Suprapubic skin (tissue), 4 donors: Measurements from ENCODE around the gene GALC. TPM values are rescaled to one million over a fixed set of nuclear protein-coding genes. Genes with fewer than 3 reads are reported as not detected.

Source experiments
- DNase-seq, 2 donors: peaks; one replicate each; pipeline ENCODE4 v3.0.0-alpha.2; 2019; ENCODE audit warnings: low spot score in 2 of 2
- H3K27ac ChIP-seq: fragments of 200-600 bp; sonication (generic); one replicate; pipeline ENCODE4 v1.5.1; 2019
- H3K27me3 ChIP-seq: fragments of 200-600 bp; sonication (generic); one replicate; pipeline ENCODE4 v1.5.1; 2019
- H3K36me3 ChIP-seq: fragments of 200-600 bp; sonication (generic); one replicate; pipeline ENCODE4 v1.5.1; 2019
- H3K4me1 ChIP-seq: fragments of 200-600 bp; sonication (generic); one replicate; pipeline ENCODE4 v1.5.1; 2019
- H3K4me3 ChIP-seq: fragments of 200-600 bp; sonication (generic); one replicate; pipeline ENCODE4 v1.5.1; 2019; ENCODE audit warnings: mild to moderate bottlenecking
- H3K9me3 ChIP-seq: fragments of 200-600 bp; sonication (generic); one replicate; pipeline ENCODE4 v1.5.1; 2019
- EP300 ChIP-seq: sonication (generic); formaldehyde crosslinking; IDR thresholded peaks from one replicate; pipeline ENCODE4 v1.6.1; 2017; ENCODE audit warnings: antibody characterized with exemption
- POLR2A ChIP-seq, 2 donors: fragments of 450-650 bp; IDR thresholded peaks; one replicate each; pipeline ENCODE4 v1.6.1; 2017; ENCODE audit warnings: antibody characterized with exemption in 2 of 2, mild to moderate bottlenecking in 2 of 2, moderate library complexity in 2 of 2
- POLR2AphosphoS5 ChIP-seq, 3 donors: sonication (generic); formaldehyde crosslinking; IDR thresholded peaks; one replicate each; pipeline ENCODE4 v1.6.1; 2017; ENCODE audit warnings: antibody characterized with exemption in 3 of 3
- WGBS: methylation state at CpG from one replicate; pipeline ENCODE4 v1.1.5; 2018; 5-methylcytosine and 5-hydroxymethylcytosine counted together
- total RNA-seq, 4 donors: library from RNA; depleted of rRNA; stranded (reverse); fragments of >200 nt; gene quantifications; one replicate each; pipeline ENCODE4 v1.1.0, GENCODE V29; 2016
- TF ChIP-seq, protein P1 (sequence below), 2 donors: fragments of 200-600 bp in 1 of 2; fragments of 450-650 bp in 1 of 2; sonication (generic) in 1 of 2; IDR thresholded peaks; one replicate each; pipeline ENCODE4 v1.5.1; 2016 to 2019; ENCODE audit warnings: antibody characterized with exemption in 2 of 2, mild to moderate bottlenecking in 1 of 2, moderate library complexity in 1 of 2

GALC gene
- total RNA-seq = 10 to 100 TPM; 15.0 to 19.5 (median 17.4) TPM

DNA sequence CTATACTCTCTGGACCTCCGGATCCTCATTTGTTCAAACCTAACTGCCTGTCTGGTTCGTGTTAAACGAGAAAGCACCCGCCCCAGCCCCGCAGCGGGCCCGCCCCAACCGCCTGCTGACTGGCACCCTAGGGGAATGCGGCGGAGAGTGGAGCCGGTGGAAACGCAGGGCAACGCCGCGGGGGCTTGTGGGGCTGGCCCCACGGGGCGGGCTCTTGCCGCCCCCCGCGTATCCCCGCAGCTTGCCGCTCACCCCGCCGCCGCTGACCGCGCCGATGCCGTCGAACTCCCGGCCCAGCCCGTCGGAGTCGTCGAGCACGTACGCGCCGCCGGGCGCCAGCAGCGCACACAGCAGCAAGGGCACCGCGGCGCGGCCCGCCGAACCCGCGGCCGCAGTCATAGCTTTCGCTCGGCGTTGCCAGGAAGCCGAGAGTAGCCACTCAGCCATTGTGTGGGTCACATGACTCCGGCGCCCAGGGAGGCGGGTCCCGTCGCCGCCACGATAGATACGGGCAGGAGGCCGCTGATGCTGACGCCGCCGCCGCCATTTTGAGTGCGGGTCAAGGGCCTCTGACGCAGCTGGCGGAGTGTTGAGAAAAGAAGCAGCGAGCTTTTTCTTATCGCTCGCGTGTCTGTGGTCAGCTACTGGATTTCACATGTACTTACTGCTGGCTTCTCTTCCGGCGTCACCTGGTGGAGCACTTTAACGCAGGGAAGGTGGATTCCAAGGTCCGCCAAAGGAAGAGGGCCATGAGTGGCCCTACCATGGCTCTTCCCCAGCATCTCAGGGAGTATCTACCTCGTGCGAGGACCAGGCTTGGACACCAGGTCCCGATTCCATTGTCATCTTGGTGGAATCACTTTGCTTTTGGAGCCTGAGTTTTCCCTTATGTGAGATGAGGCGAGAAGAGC lies at the start of gene GALC:
TSS of gene GALC (minus strand) at position 465 of the 911 bp plus-strand sequence. CDS start at position 447, 18 bp downstream.
- 7% methylated on average over 21 of the region's 83 CpGs for WGBS

DNA sequence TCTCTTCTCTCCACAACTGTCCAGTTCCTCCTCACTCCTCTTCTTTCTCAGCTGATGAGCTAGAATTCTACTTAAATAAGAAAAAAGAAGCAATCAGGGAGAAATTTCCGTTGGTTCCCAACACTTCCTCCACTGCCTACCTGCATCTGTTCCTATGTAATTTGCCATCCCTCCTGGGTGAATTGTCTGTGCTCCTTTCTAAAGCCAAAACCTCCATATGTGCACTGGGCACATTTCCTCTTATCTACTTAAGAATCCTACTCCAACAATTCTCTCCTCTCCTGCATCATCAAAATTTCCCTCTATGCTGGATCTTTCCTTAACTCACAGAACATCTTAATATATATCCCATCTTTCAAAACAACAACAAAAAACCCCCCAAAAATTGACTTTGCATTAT lies 47.2 kb upstream of the GALC start:
- TF ChIP-seq, protein P1, sequence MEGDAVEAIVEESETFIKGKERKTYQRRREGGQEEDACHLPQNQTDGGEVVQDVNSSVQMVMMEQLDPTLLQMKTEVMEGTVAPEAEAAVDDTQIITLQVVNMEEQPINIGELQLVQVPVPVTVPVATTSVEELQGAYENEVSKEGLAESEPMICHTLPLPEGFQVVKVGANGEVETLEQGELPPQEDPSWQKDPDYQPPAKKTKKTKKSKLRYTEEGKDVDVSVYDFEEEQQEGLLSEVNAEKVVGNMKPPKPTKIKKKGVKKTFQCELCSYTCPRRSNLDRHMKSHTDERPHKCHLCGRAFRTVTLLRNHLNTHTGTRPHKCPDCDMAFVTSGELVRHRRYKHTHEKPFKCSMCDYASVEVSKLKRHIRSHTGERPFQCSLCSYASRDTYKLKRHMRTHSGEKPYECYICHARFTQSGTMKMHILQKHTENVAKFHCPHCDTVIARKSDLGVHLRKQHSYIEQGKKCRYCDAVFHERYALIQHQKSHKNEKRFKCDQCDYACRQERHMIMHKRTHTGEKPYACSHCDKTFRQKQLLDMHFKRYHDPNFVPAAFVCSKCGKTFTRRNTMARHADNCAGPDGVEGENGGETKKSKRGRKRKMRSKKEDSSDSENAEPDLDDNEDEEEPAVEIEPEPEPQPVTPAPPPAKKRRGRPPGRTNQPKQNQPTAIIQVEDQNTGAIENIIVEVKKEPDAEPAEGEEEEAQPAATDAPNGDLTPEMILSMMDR (IDR thresholded peaks at IDR 0.05) = no peak
- no peak for TF ChIP-seq POLR2AphosphoS5 (IDR thresholded peaks at IDR 0.05)
- TF ChIP-seq EP300 = no peak
- TF ChIP-seq POLR2A (IDR thresholded peaks at IDR 0.05) = no peak
- Histone ChIP-seq H3K27me3 (no peaks in the 10 kb centered on the region), H3K9me3 (no peaks in the 10 kb centered on the region), H3K27ac (no peak overlapping the region), H3K4me1 (no peaks in the 10 kb centered on the region), H3K4me3 (no peak overlapping the region), H3K36me3 (no peaks in the 10 kb centered on the region)
- WGBS = 75% methylated on average over 1 of the region's 1 CpG
- no peak for DNase-seq

More for the DNA sequence above, at the start of gene GALC:
- peak; percentile 96 to 97 for DNase-seq
- no peaks in the 10 kb centered on the region for H3K27me3 ChIP-seq
- no peaks in the 10 kb centered on the region for H3K36me3 ChIP-seq
- H3K4me1 ChIP-seq = peaks cover 20% of the 10 kb centered on the region
- peak within 1 kb of the TSS; percentile 94 for H3K27ac ChIP-seq
- H3K4me3 ChIP-seq = peak within 1 kb of the TSS; percentile 81
- TF ChIP-seq POLR2A (IDR thresholded peaks at IDR 0.05) (peak in 1 of 2 donors; percentile 71), POLR2AphosphoS5 (IDR thresholded peaks at IDR 0.05) (peak in 1 of 3 donors; percentile 73)
- TF ChIP-seq, protein P1 (IDR thresholded peaks at IDR 0.05) = no peak
- H3K9me3 ChIP-seq = no peaks in the 10 kb centered on the region

DNA sequence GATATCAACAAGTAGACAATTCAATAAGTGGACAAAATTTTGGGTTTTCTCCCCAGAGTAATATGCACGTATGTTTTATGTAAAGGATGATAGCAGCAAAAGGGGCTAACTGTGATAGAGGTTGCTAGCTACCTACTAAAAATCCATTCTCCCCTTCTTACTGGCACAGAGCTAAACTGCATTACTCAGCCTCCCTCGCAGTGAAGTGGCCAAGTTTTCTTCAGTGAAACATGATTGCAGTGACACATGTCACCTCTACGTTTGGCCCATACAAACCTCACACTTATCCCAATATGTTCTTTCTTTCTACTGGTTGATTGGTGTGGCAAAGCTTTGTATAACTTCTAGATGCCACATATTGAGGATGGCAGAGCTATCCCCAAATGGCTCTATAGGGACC lies 46.2 kb upstream of the GALC start:
- Histone ChIP-seq H3K4me1 (no peaks in the 10 kb centered on the region), H3K4me3 (no peak overlapping the region), H3K9me3 (no peaks in the 10 kb centered on the region), H3K27ac (no peak overlapping the region), H3K27me3 (no peaks in the 10 kb centered on the region), H3K36me3 (no peaks in the 10 kb centered on the region)
- TF ChIP-seq POLR2A (IDR thresholded peaks at IDR 0.05) (no peak), POLR2AphosphoS5 (IDR thresholded peaks at IDR 0.05) (no peak), EP300 (no peak)
- TF ChIP-seq, protein P1 (IDR thresholded peaks at IDR 0.05) = no peak
- no peak for DNase-seq
- WGBS = 55% methylated on average over 3 of the region's 3 CpGs

DNA sequence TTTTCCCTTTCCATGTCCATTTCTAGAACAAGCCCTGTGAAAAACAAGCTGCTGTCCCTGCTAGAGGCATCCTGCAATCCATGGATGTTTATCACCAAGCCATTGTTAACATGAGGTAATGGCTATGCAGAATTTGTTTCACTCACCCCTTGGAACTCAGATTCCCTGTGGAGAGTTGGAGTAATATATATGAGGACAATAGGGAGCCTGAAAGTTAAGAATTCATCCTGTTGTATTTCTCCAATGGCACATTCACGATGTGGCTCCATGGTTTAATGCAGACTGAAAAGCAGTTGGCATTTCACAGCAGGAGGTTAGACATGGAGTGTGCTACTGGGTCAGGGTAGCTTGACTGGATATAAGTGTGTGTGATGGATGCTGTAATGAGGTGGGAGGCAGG lies 44.3 kb upstream of the GALC start:
- Histone ChIP-seq H3K27ac (no peak overlapping the region), H3K27me3 (no peaks in the 10 kb centered on the region), H3K4me1 (no peaks in the 10 kb centered on the region), H3K36me3 (no peaks in the 10 kb centered on the region), H3K9me3 (no peaks in the 10 kb centered on the region), H3K4me3 (no peak overlapping the region)
- WGBS = 84% methylated on average over 1 of the region's 1 CpG
- DNase-seq = no peak
- TF ChIP-seq, protein P1 (IDR thresholded peaks at IDR 0.05) = no peak
- TF ChIP-seq POLR2AphosphoS5 (IDR thresholded peaks at IDR 0.05) (no peak), EP300 (no peak), POLR2A (IDR thresholded peaks at IDR 0.05) (no peak)

DNA sequence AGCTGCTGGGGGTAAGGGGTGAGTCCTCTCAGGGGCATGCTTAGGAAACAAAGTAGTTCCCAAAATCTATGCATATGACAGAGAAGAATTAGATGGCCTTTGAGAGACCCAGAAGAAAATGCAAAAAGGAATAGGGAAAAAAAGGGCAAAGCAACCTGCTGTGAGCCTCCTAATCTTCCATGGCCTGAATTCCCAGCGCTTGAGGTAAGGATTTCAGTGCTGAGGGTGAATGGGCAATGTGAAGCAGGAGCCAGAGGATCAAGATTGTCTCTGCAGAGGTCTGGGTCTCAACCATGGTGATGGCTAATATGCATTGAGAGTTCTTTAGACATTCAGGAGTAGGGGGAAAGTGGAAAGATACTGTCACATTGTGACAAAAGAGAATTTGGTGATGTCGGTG lies 43.4 kb upstream of the GALC start:
- Histone ChIP-seq H3K9me3 (no peaks in the 10 kb centered on the region), H3K4me3 (no peak overlapping the region), H3K4me1 (no peaks in the 10 kb centered on the region), H3K27ac (no peak overlapping the region), H3K27me3 (no peaks in the 10 kb centered on the region), H3K36me3 (no peaks in the 10 kb centered on the region)
- WGBS = 82% methylated on average over 2 of the region's 2 CpGs
- TF ChIP-seq POLR2AphosphoS5 (IDR thresholded peaks at IDR 0.05) (no peak), POLR2A (IDR thresholded peaks at IDR 0.05) (no peak), EP300 (no peak)
- TF ChIP-seq, protein P1 (IDR thresholded peaks at IDR 0.05) = no peak
- no peak for DNase-seq
